Measurements from ENCODE around the gene PRKD3. TPM values are rescaled to one million over a fixed set of nuclear protein-coding genes. Genes with fewer than 3 reads are reported as not detected.
"Not testable (repeated sequence)": the region's sequence is repeated elsewhere in the genome, so short reads cannot be mapped to it uniquely, and the experiment has no call there.

The PRKD3 gene
- total and polyA plus RNA-seq, 2 donors (not counting 1 experiment from before 2014, with no cell fraction given) = 48.0 to 67.7 TPM

GRCh38 chr2:37297632-37298031 lies 27.0 kb downstream of the PRKD3 start:
- DNase-seq (ENCODE audit: low read depth in 2 of 2) = no peak
- H3K79me2 ChIP-seq (ENCODE audit: control insufficient read depth, insufficient read depth, low read length) = peaks cover 15% of the 10 kb centered on the region
- H2AFZ ChIP-seq (ENCODE audit: low read length) = no peak overlapping the region

GRCh38 chr2:37295469-37296073 lies 29.1 kb downstream of the PRKD3 start:
- Histone ChIP-seq H4K20me1 (ENCODE audit: control insufficient read depth, extremely low read depth, insufficient read depth, low read length) (no peaks in the 10 kb centered on the region), H3K79me2 (ENCODE audit: control insufficient read depth, insufficient read depth, low read length) (peaks cover 13% of the 10 kb centered on the region)

More at GRCh38 chr2:37297632-37298031, 27.0 kb downstream of the PRKD3 start:
- Histone ChIP-seq H3K4me2 (ENCODE audit: extremely low read depth, insufficient read depth, low read length) (no peak overlapping the region), H3K4me3 (replicated peaks in 1 of 4; ENCODE audit: control extremely low read depth in 1 of 4, insufficient read depth in 1 of 4, low read depth in 3 of 4, low read length in 4 of 4) (no peak overlapping the region), H3K36me3 (ENCODE audit: control insufficient read depth, insufficient read depth, low read length) (no peaks in the 10 kb centered on the region), H3K27me3 (ENCODE audit: control insufficient read depth, insufficient read depth, low read length) (no peaks in the 10 kb centered on the region), H3K9ac (ENCODE audit: insufficient read depth, low read length) (no peak overlapping the region), H3K27ac (ENCODE audit: insufficient read depth, low read length) (no peak overlapping the region), H3K9me3 (ENCODE audit: control insufficient read depth, insufficient read depth, low read depth, low read length) (no peaks in the 10 kb centered on the region), H3K4me1 (ENCODE audit: control insufficient read depth, extremely low read depth, insufficient read depth, low read length) (no peaks in the 10 kb centered on the region), H4K20me1 (ENCODE audit: control insufficient read depth, extremely low read depth, insufficient read depth, low read length) (no peaks in the 10 kb centered on the region)
- TF ChIP-seq EZH2 (IDR thresholded peaks at IDR 0.05; ENCODE audit: low read length, missing control alignments) (no peak), CTCF (conservative IDR thresholded peaks at IDR 0.05 in 1 of 2, IDR thresholded peaks at IDR 0.05 in 1 of 2; ENCODE audit: low read depth in 1 of 2, low read length in 2 of 2) (no peak)

GRCh38 chr2:37294858-37295257 lies 29.8 kb downstream of the PRKD3 start:
- not testable (repeated sequence) for H3K36me3 ChIP-seq (ENCODE audit: control insufficient read depth, insufficient read depth, low read length); H3K9me3 ChIP-seq (ENCODE audit: control insufficient read depth, insufficient read depth, low read depth, low read length); H4K20me1 ChIP-seq (ENCODE audit: control insufficient read depth, extremely low read depth, insufficient read depth, low read length); H3K4me1 ChIP-seq (ENCODE audit: control insufficient read depth, extremely low read depth, insufficient read depth, low read length); H2AFZ ChIP-seq (ENCODE audit: low read length); H3K9ac ChIP-seq (ENCODE audit: insufficient read depth, low read length); H3K4me2 ChIP-seq (ENCODE audit: extremely low read depth, insufficient read depth, low read length); H3K4me3 ChIP-seq (replicated peaks in 1 of 4; ENCODE audit: control extremely low read depth in 1 of 4, insufficient read depth in 1 of 4, low read depth in 3 of 4, low read length in 4 of 4); H3K27ac ChIP-seq (ENCODE audit: insufficient read depth, low read length); H3K27me3 ChIP-seq (ENCODE audit: control insufficient read depth, insufficient read depth, low read length); DNase-seq (ENCODE audit: low read depth in 2 of 2)
- H3K79me2 ChIP-seq (ENCODE audit: control insufficient read depth, insufficient read depth, low read length) = peaks cover 10% of the 10 kb centered on the region

More at GRCh38 chr2:37295469-37296073, 29.1 kb downstream of the PRKD3 start:
- Histone ChIP-seq H3K4me2 (ENCODE audit: extremely low read depth, insufficient read depth, low read length) (no peak overlapping the region), H2AFZ (ENCODE audit: low read length) (no peak overlapping the region), H3K9me3 (ENCODE audit: control insufficient read depth, insufficient read depth, low read depth, low read length) (no peaks in the 10 kb centered on the region), H3K36me3 (ENCODE audit: control insufficient read depth, insufficient read depth, low read length) (no peaks in the 10 kb centered on the region), H3K4me1 (ENCODE audit: control insufficient read depth, extremely low read depth, insufficient read depth, low read length) (no peaks in the 10 kb centered on the region), H3K9ac (ENCODE audit: insufficient read depth, low read length) (no peak overlapping the region), H3K4me3 (replicated peaks in 1 of 4; ENCODE audit: control extremely low read depth in 1 of 4, insufficient read depth in 1 of 4, low read depth in 3 of 4, low read length in 4 of 4) (no peak overlapping the region), H3K27me3 (ENCODE audit: control insufficient read depth, insufficient read depth, low read length) (no peaks in the 10 kb centered on the region), H3K27ac (ENCODE audit: insufficient read depth, low read length) (no peak overlapping the region)
- TF ChIP-seq EZH2 (IDR thresholded peaks at IDR 0.05; ENCODE audit: low read length, missing control alignments) (no peak), CTCF (conservative IDR thresholded peaks at IDR 0.05 in 1 of 2, IDR thresholded peaks at IDR 0.05 in 1 of 2; ENCODE audit: low read depth in 1 of 2, low read length in 2 of 2) (no peak)
- no peak for DNase-seq (ENCODE audit: low read depth in 2 of 2)

Measured in fibroblast of lung (primary cell).